ENCODE measurements around the gene DLG5.

DLG5 gene

GRCh38 chr10:77843264-77843663 lies 83.3 kb downstream of the DLG5 start:
- DNase-seq (ENCODE audit: low read depth in 2 of 2), result no peak

GRCh38 chr10:77842652-77843212 lies 83.8 kb downstream of the DLG5 start:
- no peak for DNase-seq (ENCODE audit: low read depth in 2 of 2)

- no peak for DNase-seq (ENCODE audit: low read depth in 2 of 2)
These were observed 84.7 kb downstream of the DLG5 start for GRCh38 chr10:77841711-77842375.

GRCh38 chr10:77840636-77841035 lies 85.9 kb downstream of the DLG5 start:
- no peak for DNase-seq (ENCODE audit: low read depth in 2 of 2)

GRCh38 chr10:77837925-77838595 lies 88.5 kb downstream of the DLG5 start:
- DNase-seq (ENCODE audit: low read depth in 2 of 2), result no peak

GRCh38 chr10:77837248-77837924 lies 89.2 kb downstream of the DLG5 start:
- DNase-seq (ENCODE audit: low read depth in 2 of 2), result peak; percentile 26 to 37

GRCh38 chr10:77836299-77836820 lies 90.2 kb downstream of the DLG5 start:
- peak; percentile 38 to 52 for DNase-seq (ENCODE audit: low read depth in 2 of 2)

- no peak for DNase-seq (ENCODE audit: low read depth in 2 of 2)
These were observed 90.9 kb downstream of the DLG5 start for GRCh38 chr10:77835669-77836086.

GRCh38 chr10:77834943-77835668 lies 91.4 kb downstream of the DLG5 start:
- DNase-seq (ENCODE audit: low read depth in 2 of 2), result no peak

GRCh38 chr10:77834540-77834939 lies 92.0 kb downstream of the DLG5 start:
- DNase-seq (ENCODE audit: low read depth in 2 of 2), result no peak

- DNase-seq (ENCODE audit: low read depth in 2 of 2), result no peak
These were observed 92.8 kb downstream of the DLG5 start for GRCh38 chr10:77833792-77834191.

- no peak for DNase-seq (ENCODE audit: low read depth in 2 of 2)
These were observed 93.3 kb downstream of the DLG5 start for GRCh38 chr10:77833225-77833624.

- peak in 1 of 2 donors; percentile 15 for DNase-seq (ENCODE audit: low read depth in 2 of 2)
These were observed 94.3 kb downstream of the DLG5 start for GRCh38 chr10:77832238-77832637.

- no peak for DNase-seq (ENCODE audit: low read depth in 2 of 2)
These were observed 97.2 kb downstream of the DLG5 start for GRCh38 chr10:77829356-77829755.

GRCh38 chr10:77828377-77828776 lies 98.2 kb downstream of the DLG5 start:
- DNase-seq (ENCODE audit: low read depth in 2 of 2), result no peak

- no peak for DNase-seq (ENCODE audit: low read depth in 2 of 2)
These were observed 99.2 kb downstream of the DLG5 start for GRCh38 chr10:77827366-77827765.

GRCh38 chr10:77825965-77826364 lies 100.6 kb downstream of the DLG5 start:
- DNase-seq (ENCODE audit: low read depth in 2 of 2), result no peak

GRCh38 chr10:77824908-77825307 lies 101.6 kb downstream of the DLG5 start:
- DNase-seq (ENCODE audit: low read depth in 2 of 2), result no peak

- DNase-seq (ENCODE audit: low read depth in 2 of 2), result no peak
These were observed 102.6 kb downstream of the DLG5 start for GRCh38 chr10:77823811-77824542.

- DNase-seq (ENCODE audit: low read depth in 2 of 2), result no peak
These were observed 105.0 kb downstream of the DLG5 start for GRCh38 chr10:77821551-77821950.

GRCh38 chr10:77821036-77821435 lies 105.5 kb downstream of the DLG5 start:
- no peak for DNase-seq (ENCODE audit: low read depth in 2 of 2)

Data from stimulated activated CD8-positive, alpha-beta memory T cell treated with anti-CD3 and anti-CD28 coated beads, Interleukin-7, amount 100 ng/mL, for 4 hours (primary cell).